Neutrophil (primary cell): ENCODE measurements around the gene NCOA5.

Experiments
- H3K27ac ChIP-seq: fragments of 200-600 bp; sonication (generic); 2 replicates; pipeline ENCODE4 v1.5.1; 2016; ENCODE audit warnings: mild to moderate bottlenecking, moderate library complexity
- H3K27me3 ChIP-seq: fragments of 200-600 bp; sonication (generic); 2 replicates; pipeline ENCODE4 v1.6.0; 2016; ENCODE audit warnings: mild to moderate bottlenecking
- H3K36me3 ChIP-seq: fragments of 200-600 bp; sonication (generic); 2 replicates; pipeline ENCODE4 v1.5.1; 2017
- H3K4me1 ChIP-seq, 2 experiments: fragments of 200-600 bp in 1 of 2; sonication (generic) in 1 of 2; 1 replicate in 1 of 2; 2 replicates in 1 of 2; pipeline versions ENCODE4 v1.5.1 to v1.6.1; 2013 to 2016; ENCODE audit warnings: low read depth in 1 of 2, low read length in 1 of 2, mild to moderate bottlenecking in 1 of 2, moderate library complexity in 1 of 2; ENCODE audit not compliant: control insufficient read depth in 1 of 2, insufficient read depth in 1 of 2
- H3K4me3 ChIP-seq, 2 experiments: fragments of 200-600 bp in 1 of 2; sonication (generic) in 1 of 2; 1 replicate in 1 of 2; 2 replicates in 1 of 2; pipeline ENCODE4 v1.5.1; 2013 to 2016; ENCODE audit warnings: low read depth in 1 of 2, low read length in 1 of 2, mild to moderate bottlenecking in 1 of 2, moderate library complexity in 1 of 2
- H3K9me3 ChIP-seq: fragments of 200-600 bp; sonication (generic); 2 replicates; pipeline ENCODE4 v1.5.1; 2016
- TF ChIP-seq, protein P1 (sequence below): fragments of 200-600 bp; sonication (generic); IDR thresholded peaks from 2 replicates; pipeline ENCODE4 v1.5.1; 2016; ENCODE audit warnings: antibody characterized with exemption

Gene NCOA5

DNA sequence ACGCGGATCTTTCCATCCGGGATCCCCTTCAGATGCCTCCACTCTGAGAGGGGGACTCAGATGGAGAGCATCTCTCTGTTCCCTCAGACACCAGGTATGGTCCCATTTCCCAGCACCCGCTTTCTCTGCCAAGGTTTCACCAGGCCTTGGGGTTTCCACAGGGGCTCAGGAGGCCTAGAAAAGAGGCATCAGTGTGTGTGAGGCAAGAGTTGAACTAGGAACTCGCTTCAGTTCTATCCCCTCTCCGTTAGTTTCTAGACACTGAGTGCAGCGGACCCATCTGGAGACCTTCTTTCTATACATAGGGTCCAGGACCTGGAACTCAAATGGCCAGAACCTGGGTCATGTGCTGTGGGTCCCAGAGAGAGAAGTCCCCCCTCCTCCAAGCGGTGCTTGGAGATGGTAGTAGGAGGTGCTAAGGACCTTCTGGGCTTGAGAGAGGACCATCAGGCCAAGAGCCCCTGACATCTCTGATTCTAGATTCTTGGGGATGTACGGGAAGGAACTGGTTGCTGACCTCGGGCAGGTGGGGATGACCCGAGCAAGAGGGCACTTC, 58.7 kb downstream of the NCOA5 start:
- H3K4me1 ChIP-seq: no peaks in the 10 kb centered on the region
- no peak overlapping the region for H3K27ac ChIP-seq
- H3K4me3 ChIP-seq: no peak overlapping the region
- TF ChIP-seq, protein P1, sequence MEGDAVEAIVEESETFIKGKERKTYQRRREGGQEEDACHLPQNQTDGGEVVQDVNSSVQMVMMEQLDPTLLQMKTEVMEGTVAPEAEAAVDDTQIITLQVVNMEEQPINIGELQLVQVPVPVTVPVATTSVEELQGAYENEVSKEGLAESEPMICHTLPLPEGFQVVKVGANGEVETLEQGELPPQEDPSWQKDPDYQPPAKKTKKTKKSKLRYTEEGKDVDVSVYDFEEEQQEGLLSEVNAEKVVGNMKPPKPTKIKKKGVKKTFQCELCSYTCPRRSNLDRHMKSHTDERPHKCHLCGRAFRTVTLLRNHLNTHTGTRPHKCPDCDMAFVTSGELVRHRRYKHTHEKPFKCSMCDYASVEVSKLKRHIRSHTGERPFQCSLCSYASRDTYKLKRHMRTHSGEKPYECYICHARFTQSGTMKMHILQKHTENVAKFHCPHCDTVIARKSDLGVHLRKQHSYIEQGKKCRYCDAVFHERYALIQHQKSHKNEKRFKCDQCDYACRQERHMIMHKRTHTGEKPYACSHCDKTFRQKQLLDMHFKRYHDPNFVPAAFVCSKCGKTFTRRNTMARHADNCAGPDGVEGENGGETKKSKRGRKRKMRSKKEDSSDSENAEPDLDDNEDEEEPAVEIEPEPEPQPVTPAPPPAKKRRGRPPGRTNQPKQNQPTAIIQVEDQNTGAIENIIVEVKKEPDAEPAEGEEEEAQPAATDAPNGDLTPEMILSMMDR: no peak
- no peaks in the 10 kb centered on the region for H3K36me3 ChIP-seq
- H3K27me3 ChIP-seq: peaks cover 100% of the 10 kb centered on the region
- no peaks in the 10 kb centered on the region for H3K9me3 ChIP-seq

DNA sequence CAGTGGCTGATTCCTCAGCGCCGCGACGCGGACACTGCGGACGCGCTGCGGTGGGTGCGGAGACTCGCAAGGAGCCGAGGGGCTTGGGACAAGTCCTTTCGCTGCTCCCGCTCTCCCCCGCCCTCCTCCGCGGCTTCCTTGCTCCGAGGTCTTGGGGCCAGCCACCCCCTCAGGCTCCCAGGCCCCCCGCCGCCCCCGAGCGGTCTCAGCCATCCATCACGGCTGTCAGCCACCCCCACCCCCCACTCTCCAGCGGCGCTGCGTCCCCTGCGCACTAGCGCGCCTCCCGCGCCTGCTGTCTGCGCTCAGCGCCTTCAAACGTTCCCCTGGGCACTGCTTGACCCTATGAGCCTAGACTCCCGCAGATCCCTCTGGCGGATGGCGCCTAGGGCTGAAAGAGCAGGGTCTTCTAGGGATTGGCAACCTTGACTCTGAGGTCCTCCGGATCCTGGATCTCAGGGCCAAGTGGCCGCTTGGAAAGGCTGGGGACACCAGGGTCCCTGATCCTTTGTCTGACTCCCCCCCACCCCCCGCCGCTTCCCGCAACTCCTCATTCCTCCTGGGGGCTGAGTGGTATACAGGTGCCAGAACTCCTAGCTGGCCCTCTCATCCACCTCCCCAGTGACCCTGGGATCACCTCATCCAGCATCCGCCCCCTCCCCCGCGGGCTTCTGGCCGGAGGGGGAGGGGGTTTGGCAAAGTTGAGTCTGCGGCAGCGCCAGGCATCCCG, 59.3 kb downstream of the NCOA5 start:
- Histone ChIP-seq H3K27me3 (peaks cover 100% of the 10 kb centered on the region), H3K4me3 (no peak overlapping the region), H3K27ac (no peak overlapping the region), H3K9me3 (no peaks in the 10 kb centered on the region), H3K36me3 (no peaks in the 10 kb centered on the region), H3K4me1 (no peaks in the 10 kb centered on the region)
- TF ChIP-seq, protein P1: no peak

DNA sequence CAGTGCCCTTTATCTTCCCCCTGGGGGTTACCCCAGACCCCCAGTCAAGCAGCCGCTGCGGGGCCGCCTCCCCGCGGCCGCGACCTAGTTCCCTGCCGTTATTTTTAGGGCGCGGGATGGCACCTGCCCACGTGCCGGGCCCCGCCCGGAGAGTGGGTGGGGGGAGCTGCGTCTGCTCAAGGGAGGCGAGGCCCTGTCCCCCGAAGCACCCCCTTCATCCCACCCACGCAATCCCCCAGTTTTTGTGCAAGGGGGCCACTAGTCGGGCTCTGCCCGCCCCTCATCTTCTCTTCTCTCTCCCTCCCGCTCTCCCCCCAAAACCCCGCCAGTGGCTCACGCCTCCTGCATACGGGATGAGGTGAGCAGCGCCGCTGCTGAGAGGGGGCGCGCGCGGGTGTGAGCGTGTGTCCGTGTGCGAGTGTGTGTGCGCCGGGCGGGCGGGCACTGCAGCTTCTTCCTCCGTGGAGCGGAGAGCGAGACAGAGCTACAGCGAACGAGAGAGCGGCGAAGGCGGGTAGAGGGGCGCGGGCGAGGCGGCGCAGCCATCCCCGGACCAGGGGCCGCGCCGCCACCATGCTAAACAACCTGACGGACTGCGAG, 60.9 kb downstream of the NCOA5 start, which contains the start of gene SLC12A5:
Gene SLC12A5 (plus strand): TSS at position 444 of the 600 bp plus-strand sequence. CDS start 130 bp downstream, at position 574.
- Histone ChIP-seq H3K27ac (no peak within 1 kb of the TSS), H3K9me3 (no peaks in the 10 kb centered on the region), H3K27me3 (peaks cover 100% of the 10 kb centered on the region), H3K4me3 (no peak within 1 kb of the TSS), H3K36me3 (no peaks in the 10 kb centered on the region), H3K4me1 (no peaks in the 10 kb centered on the region)
- TF ChIP-seq, protein P1: no peak

DNA sequence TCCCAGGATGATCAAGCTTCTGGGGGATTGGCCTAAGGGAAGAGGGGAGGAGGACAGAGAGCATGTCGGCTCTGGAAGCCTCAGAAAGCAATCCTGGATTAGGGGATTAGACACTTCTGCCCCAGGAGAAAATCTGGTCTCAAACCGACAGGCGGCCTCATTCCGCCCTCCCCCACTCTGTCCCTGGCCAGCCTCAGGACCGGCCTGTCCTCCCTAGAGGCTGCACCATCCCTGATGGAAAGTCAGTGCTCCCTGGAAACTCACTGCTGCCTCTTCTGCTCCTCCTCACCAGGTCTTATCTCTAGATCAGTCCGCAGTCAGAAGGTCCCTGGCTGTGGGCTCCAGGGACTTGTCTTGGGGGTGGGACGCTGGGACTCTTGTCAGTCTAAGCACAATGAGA, 61.7 kb downstream of the NCOA5 start:
- no peaks in the 10 kb centered on the region for H3K9me3 ChIP-seq
- TF ChIP-seq, protein P1: no peak
- H3K27ac ChIP-seq: no peak overlapping the region
- H3K27me3 ChIP-seq: peaks cover 100% of the 10 kb centered on the region
- H3K4me3 ChIP-seq: no peak overlapping the region
- no peaks in the 10 kb centered on the region for H3K36me3 ChIP-seq
- H3K4me1 ChIP-seq: no peaks in the 10 kb centered on the region

DNA sequence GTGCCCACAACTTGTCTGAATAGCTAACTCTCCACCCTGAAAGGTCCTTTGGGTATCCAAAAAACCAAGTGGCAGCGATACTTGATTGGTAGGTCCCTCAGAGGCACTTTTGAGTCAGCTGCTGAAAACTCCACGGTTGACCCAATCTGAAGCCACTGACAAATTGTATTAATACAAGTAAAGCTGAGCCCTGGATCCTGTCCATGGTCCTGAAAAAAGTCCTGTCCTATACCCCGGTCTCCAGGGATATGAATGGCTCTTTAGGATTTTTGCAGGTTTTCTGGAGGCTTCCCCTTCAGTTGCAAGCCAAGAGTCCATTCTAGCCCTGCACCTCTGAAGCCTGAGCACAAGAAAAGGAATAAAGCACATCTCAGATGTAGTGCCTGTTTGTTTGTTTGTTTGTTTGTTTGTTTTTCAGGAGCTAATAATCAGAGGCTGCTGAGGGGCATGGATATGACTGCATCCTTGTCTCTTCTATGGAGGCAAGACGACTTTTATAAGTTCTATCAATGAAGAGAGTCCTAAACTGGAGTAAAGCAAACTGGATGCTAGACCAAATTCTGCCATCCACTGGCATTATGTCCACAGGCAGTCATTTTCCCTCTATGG, 62.4 kb downstream of the NCOA5 start:
- Histone ChIP-seq H3K27me3 (peaks cover 100% of the 10 kb centered on the region), H3K4me3 (no peak overlapping the region), H3K9me3 (no peaks in the 10 kb centered on the region), H3K36me3 (no peaks in the 10 kb centered on the region), H3K4me1 (peaks cover 4 to 7% of the 10 kb centered on the region in 2 experiments), H3K27ac (no peak overlapping the region)
- TF ChIP-seq, protein P1: no peak
